Right renal pelvis (tissue), 4 donors: ENCODE results near the gene WNT16. TPM values are rescaled to one million over a fixed set of nuclear protein-coding genes. Genes with fewer than 3 reads are reported as not detected.

Experiments used
- DNase-seq, 4 donors: peaks; one replicate each; pipeline ENCODE4 v3.0.0-alpha.2; 2013; ENCODE audit warnings: low read depth in 4 of 4, low spot score in 3 of 4, missing footprints in 1 of 4
- polyA plus RNA-seq, 4 donors: library from polyadenylated mRNA; unstranded; fragments of 120-200 nt; gene quantifications; one replicate each; pipeline ENCODE4 v1.2.1, GENCODE V29; 2013; ENCODE audit not compliant: insufficient read length in 4 of 4

Gene WNT16
- polyA plus RNA-seq, 4 donors = 0.04 to 0.10 TPM; not detected in 2

DNA sequence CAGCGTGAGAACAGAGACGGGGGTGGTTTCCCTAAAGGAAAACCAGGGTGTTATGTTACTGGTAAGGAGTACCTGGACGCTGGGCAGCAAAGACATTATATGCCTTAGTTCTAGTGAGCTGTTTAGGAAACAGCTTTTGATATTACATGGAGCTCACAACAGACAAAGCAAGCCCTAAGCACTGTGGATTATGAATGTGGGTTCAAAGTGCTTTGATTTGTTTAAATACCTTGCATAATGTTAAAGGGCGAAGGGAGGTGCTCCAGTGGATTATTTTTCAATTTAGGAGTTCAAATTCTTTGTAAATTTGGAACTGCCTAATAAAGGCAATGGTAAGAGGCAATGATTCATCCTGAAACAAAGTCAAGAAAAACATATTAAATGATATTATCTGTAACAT, 13.8 kb downstream of the WNT16 start:
- no peak for DNase-seq

- no peak for DNase-seq
These were observed 14.5 kb downstream of the WNT16 start for GRCh38 chr7:121343302-121343701.

- no peak for DNase-seq
These were observed 15.3 kb downstream of the WNT16 start for GRCh38 chr7:121344093-121344492.

DNA sequence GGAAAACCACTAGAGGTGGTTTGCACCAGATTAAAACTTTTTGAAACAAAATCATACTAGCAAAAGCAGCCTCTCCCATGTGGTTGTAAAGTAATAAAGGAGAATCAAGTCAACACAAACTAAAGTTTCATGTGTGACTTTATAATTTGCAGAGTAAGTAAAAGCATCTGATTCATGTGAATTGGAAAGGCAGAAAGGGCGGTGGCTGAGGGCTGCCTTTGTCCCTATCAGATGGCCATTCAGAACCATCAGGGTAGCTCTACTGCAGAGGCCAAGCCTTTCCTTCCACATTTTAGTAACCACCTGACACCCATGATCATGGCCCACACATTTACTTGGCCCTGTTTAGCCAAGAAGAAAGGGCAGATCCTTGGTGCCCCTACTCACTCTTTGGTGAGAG, 15.7 kb downstream of the WNT16 start:
- DNase-seq = no peak

DNA sequence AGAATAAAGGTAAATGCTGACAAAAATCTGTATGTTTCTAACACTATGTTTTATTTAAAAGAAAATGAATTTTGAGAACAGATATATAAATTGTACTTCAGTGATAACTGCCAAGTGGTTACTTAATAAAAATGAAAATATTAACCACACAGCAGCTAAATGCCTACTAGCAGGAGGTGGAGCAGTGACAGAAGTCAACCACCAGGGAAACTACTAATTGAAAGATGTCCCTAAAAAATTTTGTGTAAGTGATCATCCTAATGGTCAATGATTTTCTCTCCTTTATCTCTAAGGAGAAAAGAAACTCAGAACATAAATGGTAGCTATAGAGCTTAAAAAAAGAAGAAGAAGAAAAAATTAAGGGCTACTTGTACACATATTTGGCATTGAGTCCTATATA, 22.9 kb downstream of the WNT16 start:
- no peak for DNase-seq

GRCh38 chr7:121352323-121352722, 23.5 kb downstream of the WNT16 start:
- no peak for DNase-seq

DNA sequence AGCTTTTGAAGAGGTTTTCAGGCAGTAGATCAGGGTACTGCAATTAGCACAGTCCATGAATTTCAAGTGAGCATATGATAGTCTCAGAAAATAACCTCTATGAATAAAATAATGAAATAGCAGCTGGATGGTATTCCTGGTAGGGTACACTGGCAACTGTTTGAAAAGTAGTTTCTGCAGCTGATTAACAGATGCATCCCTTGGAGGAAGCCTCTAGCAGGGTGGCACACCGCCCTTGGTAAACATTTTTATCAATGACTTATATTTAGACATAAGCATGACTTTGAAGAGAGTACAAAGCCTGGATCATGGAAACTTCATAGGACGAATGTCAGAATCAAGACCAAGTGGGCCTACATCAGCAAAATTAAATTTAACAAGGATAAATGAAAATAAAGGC, 26.8 kb downstream of the WNT16 start:
- DNase-seq = no peak

DNA sequence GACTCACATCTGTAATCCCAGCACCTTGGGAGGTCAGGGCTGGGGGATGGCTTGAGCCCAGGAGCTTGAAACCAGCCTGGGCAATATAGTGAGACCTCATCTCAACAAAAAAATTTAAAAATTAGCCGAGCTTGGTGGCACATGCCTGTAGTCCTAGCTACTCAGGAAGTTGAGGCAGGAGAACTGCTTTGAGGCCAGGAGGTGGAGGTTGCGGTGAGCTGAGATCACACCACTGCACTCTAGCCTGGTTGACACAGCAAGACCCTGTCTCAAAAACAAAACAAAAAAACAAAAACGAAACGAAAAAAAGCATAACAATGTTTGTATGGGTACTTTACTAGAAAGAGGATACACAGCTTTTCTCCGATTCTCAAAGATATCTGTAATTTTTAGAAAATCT, 31.8 kb downstream of the WNT16 start:
- DNase-seq = no peak

DNA sequence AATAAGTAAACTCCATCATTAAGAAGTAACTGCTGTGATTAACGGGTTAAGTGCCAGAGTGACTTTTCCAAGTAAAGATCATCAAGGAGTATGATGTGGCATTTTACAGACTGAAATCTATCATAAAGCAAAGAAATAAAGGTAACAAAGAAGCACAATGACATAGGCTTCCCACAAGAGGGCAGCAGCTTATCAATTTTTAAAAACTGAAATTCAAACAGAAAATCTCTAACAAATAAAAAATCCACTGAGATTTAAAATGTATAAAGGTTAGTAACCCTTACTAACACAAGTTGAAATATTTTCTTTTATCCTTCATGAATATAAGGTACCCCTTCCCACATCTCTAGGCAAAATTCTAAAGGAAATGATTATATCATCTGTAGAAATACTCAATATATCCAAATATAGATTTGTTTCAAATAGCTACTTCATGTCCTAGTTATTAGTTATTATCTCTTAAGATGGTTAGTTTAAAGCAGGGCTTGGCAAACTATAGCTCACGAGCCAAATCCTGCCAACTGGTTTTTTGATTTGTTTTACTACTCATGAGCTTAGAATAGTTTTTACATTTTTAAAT, 38.1 kb downstream of the WNT16 start:
- DNase-seq = peak in 2 of 4 donors; percentile 16 to 23

GRCh38 chr7:121369462-121369861, 40.7 kb downstream of the WNT16 start:
- DNase-seq = no peak

DNA sequence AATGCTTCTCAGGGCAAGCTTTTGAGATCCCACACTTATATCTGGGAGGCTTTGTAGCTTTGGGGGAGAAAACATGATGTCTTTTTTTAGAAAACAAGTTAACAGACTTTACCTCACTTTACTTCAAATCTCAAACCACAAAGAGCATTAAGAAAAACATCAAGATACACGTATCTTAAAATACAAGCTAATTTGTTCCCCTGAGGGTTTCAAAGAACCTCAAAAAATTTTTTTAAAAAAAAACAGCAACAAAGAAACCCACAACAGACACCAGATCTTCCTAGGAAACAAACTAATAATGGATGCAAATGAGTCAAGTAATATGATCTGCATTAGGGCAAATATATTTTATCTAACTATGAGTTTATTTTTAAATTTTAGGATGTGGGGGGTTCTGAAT, 42.6 kb downstream of the WNT16 start:
- no peak for DNase-seq

DNA sequence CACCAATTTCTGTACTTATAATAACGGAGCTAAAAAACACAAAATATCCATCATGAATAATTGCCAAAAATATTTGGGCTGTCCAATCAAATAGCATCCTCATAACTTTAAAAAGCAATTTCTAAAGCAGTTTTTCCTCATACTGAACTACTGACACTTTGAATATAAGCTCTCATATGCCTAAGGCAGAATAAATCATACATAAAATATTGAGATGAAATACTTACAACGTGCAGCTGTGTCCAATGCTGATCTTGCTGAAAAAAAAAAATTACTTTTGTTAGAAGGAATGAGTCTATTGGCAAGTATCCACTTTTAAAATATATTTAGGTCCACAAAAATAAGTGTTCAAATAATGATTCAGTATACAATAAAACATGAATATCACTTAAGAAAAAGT, 43.1 kb downstream of the WNT16 start:
- no peak for DNase-seq

GRCh38 chr7:121372376-121373010, 43.7 kb downstream of the WNT16 start:
- DNase-seq = no peak

GRCh38 chr7:121373177-121373576, 44.4 kb downstream of the WNT16 start:
- DNase-seq = no peak

DNA sequence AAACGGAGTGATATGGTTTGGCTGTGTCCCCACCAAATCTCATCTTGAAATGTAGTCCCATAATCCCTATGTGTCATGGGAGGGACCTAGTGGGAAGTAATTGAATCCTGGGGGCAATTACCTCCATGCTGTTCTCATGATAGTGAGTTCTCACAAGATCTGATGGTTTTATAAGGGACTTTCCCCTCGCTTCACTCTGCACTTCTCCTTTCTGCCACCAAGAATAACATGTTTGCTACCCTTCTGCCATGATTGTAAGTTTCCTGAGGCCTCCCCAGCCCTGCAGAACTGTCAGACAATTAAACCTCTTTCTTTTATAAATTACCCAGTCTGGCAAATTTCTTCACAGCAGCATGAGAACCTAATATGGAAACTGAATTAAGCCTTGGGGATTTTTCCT, 48.2 kb downstream of the WNT16 start:
- no peak for DNase-seq

- no peak for DNase-seq
These were observed 51.1 kb downstream of the WNT16 start for GRCh38 chr7:121379930-121380329.

- DNase-seq = no peak
These were observed 53.7 kb downstream of the WNT16 start for GRCh38 chr7:121382473-121382872.

GRCh38 chr7:121383235-121383910, 54.6 kb downstream of the WNT16 start:
- no peak for DNase-seq

DNA sequence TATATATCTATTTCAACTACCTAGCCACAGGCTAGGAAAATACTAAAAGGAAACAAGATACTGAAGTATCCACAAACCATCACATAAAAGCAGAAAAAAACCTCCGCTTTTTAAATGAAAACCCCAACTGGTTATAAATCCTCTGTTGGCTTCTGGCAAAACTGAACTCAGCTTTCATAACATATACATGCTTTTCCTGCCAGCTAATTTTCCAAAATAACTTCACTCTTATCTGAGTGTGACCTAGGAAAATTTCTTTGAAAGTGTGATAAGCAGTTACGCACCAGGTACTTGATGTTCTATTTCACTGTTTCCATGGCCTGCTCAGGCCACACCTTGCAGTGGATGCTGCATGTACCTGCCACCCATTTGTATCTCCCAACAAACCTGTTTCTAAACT, 55.5 kb downstream of the WNT16 start:
- no peak for DNase-seq

DNA sequence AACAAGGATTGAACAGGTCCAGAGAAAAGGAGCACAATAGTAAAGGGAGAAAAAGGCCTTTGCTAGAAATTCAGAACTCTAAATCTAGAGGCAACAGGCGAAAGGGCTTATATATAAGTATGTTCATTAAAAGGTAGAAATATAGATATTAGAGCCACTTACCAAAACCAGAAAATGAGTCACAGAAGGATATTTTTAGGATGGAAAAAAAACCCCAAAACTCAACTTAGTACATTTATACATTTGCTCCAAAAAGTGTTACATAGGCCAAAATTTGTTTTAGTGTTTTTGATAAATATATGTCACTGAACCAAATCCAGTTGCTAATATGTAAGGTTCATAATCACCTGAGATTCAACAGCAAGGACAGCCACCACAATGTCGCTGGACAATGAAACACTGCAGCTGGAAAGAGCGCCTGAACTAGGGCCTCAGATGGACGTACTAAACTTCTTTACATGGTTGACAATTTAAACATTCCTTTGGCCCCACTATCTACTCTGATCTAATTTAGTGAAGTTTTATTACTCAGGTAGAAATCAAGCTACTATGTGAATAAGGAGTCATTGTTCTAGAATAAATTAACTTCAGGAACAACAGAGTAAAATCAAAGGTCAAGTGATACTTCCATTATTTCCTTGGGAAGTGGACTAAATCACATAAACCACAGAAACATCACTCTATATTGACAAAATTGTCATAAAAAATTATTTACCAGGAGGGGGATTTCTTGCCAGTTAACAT, 56.4 kb downstream of the WNT16 start:
- no peak for DNase-seq

DNA sequence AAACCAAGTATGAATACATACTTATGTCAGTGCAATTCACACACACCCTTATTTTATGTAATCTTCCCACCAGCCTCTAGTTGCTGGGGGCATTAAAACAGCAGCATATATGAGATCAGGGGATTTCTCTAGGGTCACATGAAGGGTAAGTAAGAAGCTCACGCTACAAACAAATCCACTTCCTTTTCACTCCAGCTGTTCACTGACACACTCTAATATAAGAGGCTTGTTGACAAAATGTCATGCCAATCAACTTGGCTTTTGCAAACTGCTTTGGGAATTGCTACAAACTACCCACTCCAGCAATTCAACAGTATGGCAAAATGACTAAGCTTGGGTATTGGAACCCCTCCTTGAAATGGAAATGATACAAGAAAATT, 57.0 kb downstream of the WNT16 start:
- no peak for DNase-seq

GRCh38 chr7:121388950-121389349, 60.1 kb downstream of the WNT16 start:
- DNase-seq = no peak
